PC-3 (cell line): ENCODE measurements around the gene TM4SF18. TPM values are rescaled to one million over a fixed set of nuclear protein-coding genes. Genes with fewer than 3 reads are reported as not detected.

Experiments
- ATAC-seq: fragments of 200-7000 bp; cut with Tn5 transposase; 2 replicates; pipeline ENCODE4 v1.9.1; 2020; ENCODE audit warnings: mild to moderate bottlenecking, moderate library complexity
- BruUV-seq: library from RNA; stranded (reverse); fragments of 400-500 nt; replicated peaks from 2 replicates; lab custom pipeline; 2021; lab: Mats Ljungman, UMichigan
- CTCF ChIA-PET: fragments of 300-600 bp; sonication (Branson Sonifier 250); formaldehyde crosslinking; loops from one replicate; lab custom pipeline; 2022; ENCODE audit warnings: antibody characterized with exemption; lab: Charles Lee
- POLR2A ChIA-PET: fragments of 300-600 bp; sonication (Branson Sonifier 250); formaldehyde crosslinking; loops from one replicate; lab custom pipeline; 2022; ENCODE audit warnings: antibody characterized with exemption; ENCODE audit not compliant: unreplicated experiment; lab: Charles Lee
- DNase-seq: peaks from one replicate; pipeline ENCODE4 v3.0.0-alpha.2; 2015
- H2AFZ ChIP-seq: fragments of 300-600 bp; sonication (generic); 2 replicates; pipeline ENCODE4 v1.6.0; 2016; ENCODE audit warnings: antibody characterized with exemption, low read length
- H3F3A ChIP-seq: fragments of 300-600 bp; sonication (generic); one replicate; pipeline ENCODE4 v1.6.0; 2017; ENCODE audit warnings: antibody characterized with exemption, low read length, control low read depth, mild to moderate bottlenecking; ENCODE audit not compliant: unreplicated experiment
- H3K27ac ChIP-seq: fragments of 300-600 bp; sonication (generic); 2 replicates; pipeline ENCODE4 v1.5.1; 2016; ENCODE audit warnings: mild to moderate bottlenecking, low read length
- H3K27me3 ChIP-seq: fragments of 300-600 bp; sonication (generic); 2 replicates; pipeline ENCODE4 v1.6.1; 2016; ENCODE audit warnings: low read length, mixed read lengths
- H3K36me3 ChIP-seq: fragments of 300-600 bp; sonication (generic); 2 replicates; pipeline ENCODE4 v1.6.1; 2016; ENCODE audit warnings: low read depth, mixed run types, low read length, mixed read lengths
- H3K4me1 ChIP-seq: fragments of 300-600 bp; sonication (generic); 2 replicates; pipeline ENCODE4 v1.5.1; 2016; ENCODE audit warnings: low read length; ENCODE audit not compliant: insufficient read depth
- H3K4me2 ChIP-seq: fragments of 300-600 bp; sonication (generic); 2 replicates; pipeline ENCODE4 v1.6.0; 2016; ENCODE audit warnings: low read length
- H3K4me3 ChIP-seq: fragments of 300-600 bp; sonication (generic); 2 replicates; pipeline ENCODE4 v1.5.1; 2016; ENCODE audit warnings: mild to moderate bottlenecking, low read length, mixed read lengths
- H3K79me2 ChIP-seq: fragments of 300-600 bp; sonication (generic); 2 replicates; pipeline ENCODE4 v1.6.1; 2017; ENCODE audit warnings: low read length, mixed read lengths
- H3K9ac ChIP-seq: fragments of 300-600 bp; sonication (generic); 2 replicates; pipeline ENCODE4 v1.6.0; 2016; ENCODE audit warnings: mild to moderate bottlenecking, low read length
- H3K9me2 ChIP-seq: fragments of 300-600 bp; sonication (generic); replicated peaks from 2 replicates; pipeline ENCODE4 v1.6.1; 2016; ENCODE audit warnings: mixed run types, low read length, mixed read lengths
- H3K9me3 ChIP-seq: fragments of 300-600 bp; sonication (generic); 2 replicates; pipeline ENCODE4 v1.6.1; 2016; ENCODE audit warnings: low read length, mixed read lengths
- H4K20me1 ChIP-seq: fragments of 300-600 bp; sonication (generic); 2 replicates; pipeline ENCODE4 v1.6.1; 2016; ENCODE audit warnings: low read length, mixed read lengths
- EZH2 ChIP-seq: fragments of 300-600 bp; sonication (generic); IDR thresholded peaks from one replicate; pipeline ENCODE4 v1.6.1; 2017; ENCODE audit warnings: antibody characterized with exemption, mild to moderate bottlenecking, low read length; ENCODE audit not compliant: unreplicated experiment
- EZH2phosphoT487 ChIP-seq: fragments of 300-600 bp; sonication (generic); IDR thresholded peaks from 2 replicates; pipeline ENCODE4 v1.6.1; 2018; ENCODE audit warnings: mild to moderate bottlenecking, antibody characterized with exemption, low read length, borderline replicate concordance
- intact Hi-C: fragments of 100-400 bp; cut with micrococcal nuclease; formaldehyde crosslinking; loops from 2 replicates; pipeline ENCODE4 v1.9.0; 2023
- total RNA-seq: library from RNA; depleted of rRNA; stranded (reverse); fragments of >200 nt; gene quantifications from 2 replicates; pipeline ENCODE4 v1.2.3, GENCODE V29; 2014
- TF ChIP-seq, protein P1 (sequence below): fragments of 300-600 bp; sonication (generic); conservative IDR thresholded peaks from 2 replicates; pipeline ENCODE4 v1.5.1; 2017; ENCODE audit warnings: antibody characterized with exemption, low read depth, mild to moderate bottlenecking, low read length

TM4SF18 gene
- total RNA-seq, 1 experiment from 2014 or later: 0.40 TPM

DNA sequence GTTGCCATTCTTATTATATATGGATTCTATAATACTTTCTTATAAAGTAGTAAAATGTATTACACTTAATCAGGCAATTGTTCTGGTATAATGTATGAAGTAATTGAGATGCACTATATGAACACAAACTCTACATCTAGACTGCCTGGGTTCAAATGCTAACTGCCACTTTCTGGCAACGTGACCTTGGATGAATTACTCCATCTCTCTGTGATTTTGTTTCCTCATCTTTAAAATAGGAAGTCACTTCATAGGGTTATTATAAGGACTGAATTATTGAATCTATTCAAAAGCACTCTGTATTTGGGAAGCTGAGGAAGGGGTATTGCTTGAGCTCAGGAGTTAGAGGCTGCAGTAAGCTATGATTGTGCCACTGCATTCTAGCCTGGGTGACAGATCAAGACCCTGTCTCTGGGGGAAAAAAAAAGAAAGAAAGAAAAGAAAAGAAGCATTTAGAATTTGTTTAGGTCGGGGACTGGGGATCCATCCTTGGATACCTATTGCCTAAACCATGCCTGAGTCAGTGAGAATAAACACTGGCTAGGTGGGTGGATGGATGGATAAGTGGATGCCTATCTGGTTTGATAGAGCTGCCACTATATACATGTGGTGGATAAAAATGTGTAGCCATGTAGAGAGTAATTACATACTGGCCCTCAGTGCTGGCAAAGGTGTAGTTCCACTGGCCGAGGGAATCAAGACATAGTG is 41.5 kb upstream of the TM4SF18 start:
- POLR2A ChIA-PET: interaction anchor here (0.6 kb wide), 1 partner anchor 35 kb away, joined by 3 read pairs; no protein-coding TSS in a partner anchor
- DNase-seq: no peak
- peak overlapping the region; percentile 92 for H3K4me2 ChIP-seq

GRCh38 chr3:149374391-149374790 is 41.0 kb upstream of the TM4SF18 start:
- Histone ChIP-seq H3K9me3 (no peaks in the 10 kb centered on the region), H3K27ac (peak overlapping the region; percentile 99), H3K9ac (peak overlapping the region; percentile 93), H3F3A (peaks cover 48% of the 10 kb centered on the region), H3K79me2 (peaks cover 78% of the 10 kb centered on the region), H3K9me2 (no peaks in the 10 kb centered on the region), H4K20me1 (peaks cover 47% of the 10 kb centered on the region), H3K27me3 (no peaks in the 10 kb centered on the region), H3K36me3 (peaks cover 68% of the 10 kb centered on the region), H3K4me3 (peak overlapping the region; percentile 90), H2AFZ (no peak overlapping the region), H3K4me2 (peak overlapping the region; percentile 92), H3K4me1 (peaks cover 81% of the 10 kb centered on the region)
- POLR2A ChIA-PET: interaction anchor here (0.6 to 1.3 kb wide), 5 partner anchors 8 to 26 kb away, joined by 3 to 9 read pairs (median 4); no protein-coding TSS in a partner anchor
- BruUV-seq: no TSS peak
- no peak for ATAC-seq
- CTCF ChIA-PET: interaction anchor here (1.3 kb wide), 1 partner anchor 13 kb away, joined by 4 read pairs; no protein-coding TSS in a partner anchor
- TF ChIP-seq, protein P1, sequence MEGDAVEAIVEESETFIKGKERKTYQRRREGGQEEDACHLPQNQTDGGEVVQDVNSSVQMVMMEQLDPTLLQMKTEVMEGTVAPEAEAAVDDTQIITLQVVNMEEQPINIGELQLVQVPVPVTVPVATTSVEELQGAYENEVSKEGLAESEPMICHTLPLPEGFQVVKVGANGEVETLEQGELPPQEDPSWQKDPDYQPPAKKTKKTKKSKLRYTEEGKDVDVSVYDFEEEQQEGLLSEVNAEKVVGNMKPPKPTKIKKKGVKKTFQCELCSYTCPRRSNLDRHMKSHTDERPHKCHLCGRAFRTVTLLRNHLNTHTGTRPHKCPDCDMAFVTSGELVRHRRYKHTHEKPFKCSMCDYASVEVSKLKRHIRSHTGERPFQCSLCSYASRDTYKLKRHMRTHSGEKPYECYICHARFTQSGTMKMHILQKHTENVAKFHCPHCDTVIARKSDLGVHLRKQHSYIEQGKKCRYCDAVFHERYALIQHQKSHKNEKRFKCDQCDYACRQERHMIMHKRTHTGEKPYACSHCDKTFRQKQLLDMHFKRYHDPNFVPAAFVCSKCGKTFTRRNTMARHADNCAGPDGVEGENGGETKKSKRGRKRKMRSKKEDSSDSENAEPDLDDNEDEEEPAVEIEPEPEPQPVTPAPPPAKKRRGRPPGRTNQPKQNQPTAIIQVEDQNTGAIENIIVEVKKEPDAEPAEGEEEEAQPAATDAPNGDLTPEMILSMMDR: no peak
- TF ChIP-seq EZH2phosphoT487: no peak
- TF ChIP-seq EZH2: no peak
- intact Hi-C loops: loop anchor here (10.0 kb wide), 1 partner anchor 280 kb away; the partner anchor contains the start of gene WWTR1
- no peak for DNase-seq

More for the DNA sequence above, 41.5 kb upstream of the TM4SF18 start:
- no TSS peak for BruUV-seq
- H3K9me2 ChIP-seq: no peaks in the 10 kb centered on the region
- peaks cover 76% of the 10 kb centered on the region for H3K79me2 ChIP-seq
- no peaks in the 10 kb centered on the region for H3K27me3 ChIP-seq
- peaks cover 62% of the 10 kb centered on the region for H3K36me3 ChIP-seq
- peaks cover 47% of the 10 kb centered on the region for H4K20me1 ChIP-seq
- H3K4me1 ChIP-seq: peaks cover 76% of the 10 kb centered on the region
- intact Hi-C loops: loop anchor here (5.0 to 10.0 kb wide), 3 partner anchors 98 to 280 kb away; partner anchors contain the start of gene WWTR1
- peak overlapping the region; percentile 90 for H3K4me3 ChIP-seq
- peak overlapping the region; percentile 93 for H3K9ac ChIP-seq
- TF ChIP-seq EZH2phosphoT487 (no peak), EZH2 (no peak)
- TF ChIP-seq, protein P1: no peak
- H3K27ac ChIP-seq: peak overlapping the region; percentile 99
- CTCF ChIA-PET: no interaction called here
- peaks cover 42% of the 10 kb centered on the region for H3F3A ChIP-seq
- H3K9me3 ChIP-seq: no peaks in the 10 kb centered on the region
- ATAC-seq: no peak
- H2AFZ ChIP-seq: no peak overlapping the region
